ENCODE data around the gene SLC13A3. TPM values are rescaled to one million over a fixed set of nuclear protein-coding genes. Genes with fewer than 3 reads are reported as not detected.

SLC13A3 gene
- total RNA-seq, 4 donors from 2014 or later = 1.1 to 8.9 (median 4.2) TPM

- no peak for DNase-seq (ENCODE audit: low spot score in 2 of 2)
- Histone ChIP-seq H3K36me3 (no peaks in the 10 kb centered on the region), H3K4me1 (no peaks in the 10 kb centered on the region), H3K4me3 (no peak overlapping the region), H3K9me3 (no peaks in the 10 kb centered on the region), H3K27ac (no peak overlapping the region), H3K27me3 (no peaks in the 10 kb centered on the region)
- TF ChIP-seq CTCF (IDR thresholded peaks at IDR 0.05) (no peak), EP300 (IDR thresholded peaks at IDR 0.05) (no peak), POLR2AphosphoS5 (IDR thresholded peaks at IDR 0.05) (no peak), POLR2A (IDR thresholded peaks at IDR 0.05) (no peak)
- 94% methylated on average over 11 of the region's 11 CpGs for WGBS
These were observed 14.2 kb downstream of the SLC13A3 start for GRCh38 chr20:46637020-46637419.

- Histone ChIP-seq H3K9me3 (no peaks in the 10 kb centered on the region), H3K4me1 (no peaks in the 10 kb centered on the region), H3K27ac (no peak overlapping the region), H3K36me3 (no peaks in the 10 kb centered on the region), H3K4me3 (no peak overlapping the region), H3K27me3 (no peaks in the 10 kb centered on the region)
- TF ChIP-seq CTCF (IDR thresholded peaks at IDR 0.05) (no peak), EP300 (IDR thresholded peaks at IDR 0.05) (no peak), POLR2AphosphoS5 (IDR thresholded peaks at IDR 0.05) (no peak), POLR2A (IDR thresholded peaks at IDR 0.05) (no peak)
- 93% methylated on average over 4 of the region's 4 CpGs for WGBS
- no peak for DNase-seq (ENCODE audit: low spot score in 2 of 2)
These were observed 14.7 kb downstream of the SLC13A3 start for GRCh38 chr20:46636514-46636913.

GRCh38 chr20:46635514-46636136, 15.6 kb downstream of the SLC13A3 start:
- H3K27ac ChIP-seq = no peak overlapping the region
- no peaks in the 10 kb centered on the region for H3K9me3 ChIP-seq
- no peaks in the 10 kb centered on the region for H3K36me3 ChIP-seq
- 78% methylated on average over 5 of the region's 5 CpGs for WGBS
- no peaks in the 10 kb centered on the region for H3K4me1 ChIP-seq
- H3K4me3 ChIP-seq = no peak overlapping the region
- no peaks in the 10 kb centered on the region for H3K27me3 ChIP-seq
- TF ChIP-seq POLR2A (IDR thresholded peaks at IDR 0.05) (no peak), POLR2AphosphoS5 (IDR thresholded peaks at IDR 0.05) (no peak), EP300 (IDR thresholded peaks at IDR 0.05) (no peak), CTCF (IDR thresholded peaks at IDR 0.05) (no peak)
- DNase-seq (ENCODE audit: low spot score in 2 of 2) = no peak

- DNase-seq (ENCODE audit: low spot score in 2 of 2) = no peak
- no peak for TF ChIP-seq CTCF (IDR thresholded peaks at IDR 0.05)
- no peak for TF ChIP-seq POLR2A (IDR thresholded peaks at IDR 0.05)
- no peak for TF ChIP-seq EP300 (IDR thresholded peaks at IDR 0.05)
- no peak for TF ChIP-seq POLR2AphosphoS5 (IDR thresholded peaks at IDR 0.05)
- Histone ChIP-seq H3K36me3 (no peaks in the 10 kb centered on the region), H3K9me3 (no peaks in the 10 kb centered on the region), H3K27ac (no peak overlapping the region), H3K4me1 (no peaks in the 10 kb centered on the region), H3K4me3 (no peak overlapping the region), H3K27me3 (no peaks in the 10 kb centered on the region)
- WGBS = 84% methylated on average over 6 of the region's 6 CpGs
These were observed 16.7 kb downstream of the SLC13A3 start for GRCh38 chr20:46634528-46634927.

GRCh38 chr20:46631874-46632446, 19.3 kb downstream of the SLC13A3 start:
- DNase-seq (ENCODE audit: low spot score in 2 of 2) = no peak
- Histone ChIP-seq H3K4me1 (no peaks in the 10 kb centered on the region), H3K27ac (no peak overlapping the region), H3K27me3 (no peaks in the 10 kb centered on the region), H3K4me3 (no peak overlapping the region), H3K36me3 (no peaks in the 10 kb centered on the region), H3K9me3 (peaks cover 7% of the 10 kb centered on the region)
- WGBS = 77% methylated on average over 5 of the region's 7 CpGs
- TF ChIP-seq POLR2AphosphoS5 (IDR thresholded peaks at IDR 0.05) (no peak), EP300 (IDR thresholded peaks at IDR 0.05) (no peak), CTCF (IDR thresholded peaks at IDR 0.05) (no peak), POLR2A (IDR thresholded peaks at IDR 0.05) (no peak)

All from suprapubic skin (tissue), 4 donors.